GM06990 (cell line): ENCODE results near the gene GSTM1.

ENCODE experiments used
- DNase-seq: peaks from one replicate; pipeline ENCODE4 v3.0.0-alpha.2; 2011; ENCODE audit not compliant: insufficient read length; ENCODE audit errors: extremely low read depth
- H3K27me3 ChIP-seq: replicated peaks from 2 replicates; pipeline ENCODE4 v1.6.0; 2011; ENCODE audit warnings: low read length; ENCODE audit not compliant: control insufficient read depth, insufficient read depth
- H3K36me3 ChIP-seq: 2 replicates; pipeline ENCODE4 v1.5.1; 2011; ENCODE audit warnings: low read length; ENCODE audit not compliant: control insufficient read depth, insufficient read depth
- H3K4me3 ChIP-seq: replicated peaks from 2 replicates; pipeline ENCODE4 v1.5.1; 2011; ENCODE audit warnings: low read depth, mild to moderate bottlenecking, control low read depth, low read length
- TF ChIP-seq, protein P1 (sequence below): IDR thresholded peaks from 2 replicates; pipeline ENCODE4 v1.5.1; 2011; ENCODE audit warnings: low read length, control low read depth, mild to moderate bottlenecking, inconsistent platforms; ENCODE audit not compliant: insufficient read depth, poor library complexity, severe bottlenecking

Gene GSTM1

DNA sequence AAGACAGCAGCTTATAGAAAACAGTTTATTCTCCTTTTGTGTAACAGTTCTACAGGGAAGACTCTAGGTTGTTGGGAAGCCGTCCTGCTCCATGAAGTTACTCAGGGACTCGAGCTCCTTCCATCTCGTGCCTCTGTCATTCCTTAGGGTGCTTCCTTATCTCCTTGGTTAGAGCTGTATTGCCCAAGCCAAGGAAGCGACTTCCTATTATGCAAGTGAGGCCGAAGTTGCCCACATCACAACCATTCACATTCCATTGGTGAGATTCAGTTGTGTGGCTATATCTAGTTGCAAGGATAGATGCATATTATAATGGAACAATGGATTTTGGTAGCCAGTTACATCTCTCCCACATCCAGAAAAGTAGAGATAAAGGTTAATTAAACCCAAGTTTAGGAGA lies 33.4 kb downstream of the GSTM1 start:
- TF ChIP-seq, protein P1, sequence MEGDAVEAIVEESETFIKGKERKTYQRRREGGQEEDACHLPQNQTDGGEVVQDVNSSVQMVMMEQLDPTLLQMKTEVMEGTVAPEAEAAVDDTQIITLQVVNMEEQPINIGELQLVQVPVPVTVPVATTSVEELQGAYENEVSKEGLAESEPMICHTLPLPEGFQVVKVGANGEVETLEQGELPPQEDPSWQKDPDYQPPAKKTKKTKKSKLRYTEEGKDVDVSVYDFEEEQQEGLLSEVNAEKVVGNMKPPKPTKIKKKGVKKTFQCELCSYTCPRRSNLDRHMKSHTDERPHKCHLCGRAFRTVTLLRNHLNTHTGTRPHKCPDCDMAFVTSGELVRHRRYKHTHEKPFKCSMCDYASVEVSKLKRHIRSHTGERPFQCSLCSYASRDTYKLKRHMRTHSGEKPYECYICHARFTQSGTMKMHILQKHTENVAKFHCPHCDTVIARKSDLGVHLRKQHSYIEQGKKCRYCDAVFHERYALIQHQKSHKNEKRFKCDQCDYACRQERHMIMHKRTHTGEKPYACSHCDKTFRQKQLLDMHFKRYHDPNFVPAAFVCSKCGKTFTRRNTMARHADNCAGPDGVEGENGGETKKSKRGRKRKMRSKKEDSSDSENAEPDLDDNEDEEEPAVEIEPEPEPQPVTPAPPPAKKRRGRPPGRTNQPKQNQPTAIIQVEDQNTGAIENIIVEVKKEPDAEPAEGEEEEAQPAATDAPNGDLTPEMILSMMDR: no peak
- no peak for DNase-seq
- no peaks in the 10 kb centered on the region for H3K36me3 ChIP-seq
- H3K27me3 ChIP-seq: no peaks in the 10 kb centered on the region
- no peak overlapping the region for H3K4me3 ChIP-seq

DNA sequence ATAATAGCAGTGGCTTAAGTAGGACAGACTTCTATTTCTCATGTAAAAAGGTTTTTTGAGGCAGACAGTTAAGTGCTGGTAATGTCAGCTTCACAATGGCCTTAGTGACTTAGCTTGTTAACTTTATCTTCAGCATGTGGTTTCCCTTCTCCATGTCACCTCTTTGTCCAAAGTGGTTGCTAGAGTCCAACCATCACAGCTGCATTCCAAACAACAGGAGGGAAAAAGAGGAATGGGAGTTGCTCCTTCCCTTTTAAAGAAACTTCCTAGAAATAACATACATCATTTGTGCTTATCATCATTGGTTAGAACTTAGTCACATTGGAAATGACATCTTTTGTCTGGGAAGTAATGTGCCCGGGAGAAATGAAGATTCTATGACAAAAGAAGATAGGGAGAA lies 34.4 kb downstream of the GSTM1 start:
- no peak for DNase-seq
- TF ChIP-seq, protein P1: no peak
- Histone ChIP-seq H3K36me3 (no peaks in the 10 kb centered on the region), H3K27me3 (no peaks in the 10 kb centered on the region), H3K4me3 (no peak overlapping the region)

DNA sequence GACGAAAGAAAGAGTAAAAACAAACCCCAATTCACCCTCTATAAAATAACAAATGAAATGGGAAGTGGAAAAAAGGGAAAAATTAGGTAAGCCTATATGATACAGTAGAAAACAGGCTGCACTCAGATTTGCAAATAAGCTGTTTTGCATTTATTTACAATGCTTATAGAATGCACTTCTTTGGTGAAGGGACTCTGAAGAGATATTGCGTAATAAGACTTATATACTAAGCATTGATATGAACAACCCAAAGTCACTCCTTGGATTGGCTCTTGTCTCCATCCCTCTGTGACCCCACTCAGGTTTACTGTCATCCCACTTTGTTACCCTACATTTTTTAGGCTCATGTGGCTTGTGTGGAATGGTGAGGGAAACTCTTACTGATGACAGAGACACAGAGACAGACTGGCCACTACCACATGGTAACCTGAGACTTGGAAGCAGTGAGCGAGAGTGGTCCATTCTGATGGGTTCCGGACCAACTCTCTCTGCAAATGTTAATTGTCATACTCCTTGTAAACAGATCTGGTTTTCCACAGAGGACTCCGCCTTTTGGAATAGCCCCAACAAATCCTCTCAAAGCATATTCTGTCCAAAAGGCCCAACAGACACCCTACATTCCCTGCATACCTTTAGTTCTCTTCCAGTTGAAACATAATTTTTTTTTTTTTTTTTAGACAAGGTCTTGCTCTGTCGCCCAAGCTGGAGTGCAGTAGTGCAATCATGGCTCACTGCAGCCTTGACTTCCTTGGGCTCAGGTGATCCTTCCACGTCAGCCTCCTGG lies 35.5 kb downstream of the GSTM1 start:
- TF ChIP-seq, protein P1: no peak
- Histone ChIP-seq H3K4me3 (no peak overlapping the region), H3K27me3 (no peaks in the 10 kb centered on the region), H3K36me3 (no peaks in the 10 kb centered on the region)
- DNase-seq: no peak

DNA sequence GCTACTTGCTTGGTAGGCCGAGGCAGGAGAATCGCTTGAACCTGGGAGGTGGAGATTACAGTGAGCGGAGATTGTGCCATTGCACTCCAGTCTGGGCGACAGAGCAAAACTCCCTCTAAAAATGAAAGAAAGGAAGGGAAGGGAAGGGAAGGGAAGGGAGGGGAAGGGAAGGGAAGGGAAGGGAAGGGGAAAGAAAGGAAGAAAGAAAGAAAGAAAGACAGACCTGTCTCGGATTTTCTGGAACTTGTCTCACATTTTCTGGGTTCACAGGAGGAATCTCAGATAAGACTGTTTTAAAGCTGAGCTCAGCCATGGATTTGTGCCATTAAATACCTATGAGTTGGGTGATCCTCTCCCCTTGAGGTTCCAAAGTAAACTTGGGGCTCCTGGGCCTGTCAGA lies 37.3 kb downstream of the GSTM1 start:
- Histone ChIP-seq H3K27me3 (no peaks in the 10 kb centered on the region), H3K4me3 (no peak overlapping the region), H3K36me3 (no peaks in the 10 kb centered on the region)
- TF ChIP-seq, protein P1: no peak
- DNase-seq: no peak

DNA sequence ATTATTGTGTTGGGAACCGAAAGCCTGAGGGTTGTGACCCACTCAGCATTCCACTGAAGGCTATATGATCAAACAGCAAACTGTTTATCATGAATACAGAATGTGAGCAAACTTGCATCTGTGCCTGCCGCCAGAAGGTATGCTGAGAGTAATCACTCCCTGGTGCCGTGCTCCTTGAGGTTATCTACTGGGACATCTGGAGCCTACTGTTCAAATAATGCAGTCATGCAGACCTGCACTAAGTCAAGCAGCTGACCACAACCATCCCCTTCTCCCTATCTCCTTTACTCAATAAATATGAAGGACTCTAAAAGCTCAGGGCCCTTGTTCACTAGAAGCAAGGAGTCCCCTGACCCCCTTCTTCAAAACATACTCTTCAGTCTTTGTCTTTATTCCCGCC lies 37.9 kb downstream of the GSTM1 start:
- no peak for DNase-seq
- TF ChIP-seq, protein P1: no peak
- Histone ChIP-seq H3K4me3 (no peak overlapping the region), H3K36me3 (no peaks in the 10 kb centered on the region), H3K27me3 (no peaks in the 10 kb centered on the region)
